ENCODE data around the gene SCN11A. TPM values are rescaled to one million over a fixed set of nuclear protein-coding genes. Genes with fewer than 3 reads are reported as not detected.

Gene SCN11A
- total RNA-seq (2014; rRNA removed; shearing (Covaris generic)), result not detected in 2 replicates

- peak; percentile 91 for DNase-seq (ENCODE audit: low read depth)
Observed at GRCh38 chr3:39051649-39052561, at the start of gene SCN11A, which contains the start of gene WDR48. Gene SCN11A (minus strand): TSS chr3:39051944. CDS start chr3:38950362, 101,582 bp downstream. Gene WDR48 (plus strand): TSS chr3:39052016. CDS start chr3:39052026, 10 bp downstream.

DNA sequence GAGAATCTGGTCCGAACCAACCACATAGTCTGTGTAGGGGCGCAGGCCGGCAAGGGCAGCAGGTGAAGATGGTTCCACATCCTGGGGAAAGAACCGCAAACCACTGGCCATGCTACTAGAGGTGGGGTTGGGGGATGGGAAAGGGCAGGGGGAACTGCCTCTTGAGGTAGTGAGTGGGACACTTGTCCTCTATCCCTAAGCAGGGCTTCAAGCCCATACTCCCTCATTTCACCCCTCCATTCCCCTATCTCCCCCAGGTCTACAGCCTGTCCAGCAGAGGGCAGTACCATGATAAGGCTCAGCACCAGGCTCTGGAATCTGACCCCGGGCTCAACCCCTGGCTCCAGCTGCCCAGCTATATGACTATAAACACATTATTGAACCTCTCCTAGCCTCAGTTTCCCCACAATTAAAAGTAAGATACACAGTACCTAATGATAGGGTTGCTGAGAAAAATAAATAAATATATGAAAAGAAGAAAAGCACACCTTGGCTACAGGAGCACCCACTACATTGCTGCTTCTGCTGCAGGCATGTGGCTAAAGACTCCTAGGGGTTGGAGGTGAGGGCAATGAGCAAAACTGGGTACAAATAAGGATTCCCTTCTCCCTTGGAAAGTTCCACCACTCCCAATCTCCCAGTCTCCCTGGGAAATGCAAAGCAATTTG is 49.4 kb upstream of the SCN11A start:
- DNase-seq (ENCODE audit: low read depth), result peak; percentile 39

DNA sequence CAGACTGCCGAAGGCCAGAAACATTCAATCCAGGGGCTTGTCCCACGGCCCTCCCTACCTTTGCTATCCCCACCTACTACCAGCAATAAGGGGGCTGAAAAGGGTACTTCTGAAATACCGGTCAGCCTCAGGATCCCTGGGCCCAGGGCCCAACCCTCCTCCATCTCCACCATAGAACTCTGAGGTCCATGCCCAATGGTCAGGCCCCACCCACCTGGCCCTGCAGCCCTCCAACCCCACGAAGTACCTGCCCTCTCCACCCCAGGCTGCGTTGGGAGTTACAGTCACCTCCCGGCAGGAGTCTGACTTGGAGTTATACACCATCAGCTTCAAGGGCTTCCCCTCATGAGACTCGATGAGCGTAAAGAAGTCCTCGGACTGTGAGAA is 48.7 kb upstream of the SCN11A start:
- DNase-seq (ENCODE audit: low read depth), result no peak

GRCh38 chr3:39099738-39100499 is 48.2 kb upstream of the SCN11A start:
- no peak for DNase-seq (ENCODE audit: low read depth)

- no peak for DNase-seq (ENCODE audit: low read depth)
Observed at GRCh38 chr3:39099242-39099641, 47.5 kb upstream of the SCN11A start.

GRCh38 chr3:39098473-39099000 is 46.8 kb upstream of the SCN11A start:
- DNase-seq (ENCODE audit: low read depth), result no peak

DNA sequence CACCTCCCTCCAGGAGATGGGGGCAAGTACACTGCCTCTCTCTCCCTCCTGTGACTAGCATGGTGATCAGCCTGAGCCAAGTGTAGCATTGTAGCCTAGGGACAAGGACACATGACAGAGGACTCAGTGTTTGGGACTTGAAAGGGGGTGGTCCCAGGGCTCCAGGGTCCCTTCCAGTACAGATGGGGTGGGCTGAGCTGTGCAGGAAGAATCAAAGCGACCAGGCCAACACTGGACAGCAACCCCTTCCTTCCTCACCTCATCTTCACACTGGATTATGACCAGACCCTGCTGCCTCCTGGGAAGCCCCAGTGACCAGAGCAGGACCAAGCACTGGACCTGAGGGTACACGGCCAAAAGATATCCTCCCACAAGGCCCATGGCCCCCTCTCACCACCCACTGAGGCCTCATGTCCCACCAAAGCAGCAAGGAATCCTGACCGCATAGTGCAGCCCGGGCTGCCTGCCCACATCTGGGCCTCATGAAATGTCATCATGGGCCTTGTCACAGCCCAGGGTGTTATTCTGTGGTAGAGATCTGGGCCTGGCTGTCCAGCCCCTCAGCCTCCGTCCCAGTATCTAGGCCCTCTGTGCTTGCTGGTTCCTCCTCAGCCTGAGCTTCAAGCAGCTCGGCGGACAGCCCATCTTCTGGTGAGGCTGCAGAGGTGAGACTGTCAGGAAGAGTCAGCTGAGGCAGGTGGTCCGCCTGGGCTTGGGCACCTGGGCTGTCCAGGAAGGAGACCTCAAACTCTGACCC is 46.1 kb upstream of the SCN11A start:
- DNase-seq (ENCODE audit: low read depth), result no peak

DNA sequence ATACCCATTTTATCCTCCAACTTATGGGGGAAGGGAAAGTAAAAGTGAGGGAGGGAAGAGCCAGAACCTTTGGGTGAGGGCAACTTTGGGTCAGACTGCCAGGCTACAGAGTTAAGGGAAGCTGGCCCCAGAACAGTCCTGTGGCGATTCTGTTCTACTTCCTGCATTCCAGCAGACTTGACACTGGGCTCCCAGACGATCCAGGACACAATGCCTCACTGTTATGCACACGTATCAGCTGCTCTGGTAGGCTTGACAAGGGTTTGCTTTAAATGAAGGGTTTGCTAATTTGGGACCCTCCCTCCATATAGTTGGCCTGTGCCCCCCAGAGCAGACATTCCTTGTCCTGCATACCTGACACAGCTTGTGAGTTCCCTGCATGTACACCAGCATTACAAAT is 45.0 kb upstream of the SCN11A start:
- no peak for DNase-seq (ENCODE audit: low read depth)

DNA sequence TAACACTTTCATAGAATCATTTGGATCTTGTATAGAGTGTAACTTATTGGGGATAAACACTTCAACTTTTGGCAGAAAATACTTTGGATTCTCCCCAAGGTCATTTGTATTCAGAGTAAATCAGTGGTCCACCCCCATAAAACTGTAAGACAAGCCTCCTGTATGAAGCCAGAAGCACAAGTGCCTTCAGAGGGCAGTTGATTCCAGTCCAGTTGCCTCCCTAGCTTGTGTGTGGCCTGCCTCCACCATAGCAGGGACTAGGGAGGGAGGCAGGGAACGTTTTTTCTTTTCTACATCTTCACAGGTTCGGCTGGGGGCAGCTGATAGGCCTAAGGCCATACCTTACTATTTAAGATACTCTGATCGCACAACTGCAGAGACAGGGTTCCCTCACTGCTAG is 44.0 kb upstream of the SCN11A start:
- no peak for DNase-seq (ENCODE audit: low read depth)

- no peak for DNase-seq (ENCODE audit: low read depth)
Observed at GRCh38 chr3:39094851-39095677, 43.3 kb upstream of the SCN11A start.

- DNase-seq (ENCODE audit: low read depth), result peak; percentile 13
Observed at GRCh38 chr3:39090922-39091321, 39.2 kb upstream of the SCN11A start.

- no peak for DNase-seq (ENCODE audit: low read depth)
Observed at GRCh38 chr3:39088889-39089288, 37.1 kb upstream of the SCN11A start.

DNA sequence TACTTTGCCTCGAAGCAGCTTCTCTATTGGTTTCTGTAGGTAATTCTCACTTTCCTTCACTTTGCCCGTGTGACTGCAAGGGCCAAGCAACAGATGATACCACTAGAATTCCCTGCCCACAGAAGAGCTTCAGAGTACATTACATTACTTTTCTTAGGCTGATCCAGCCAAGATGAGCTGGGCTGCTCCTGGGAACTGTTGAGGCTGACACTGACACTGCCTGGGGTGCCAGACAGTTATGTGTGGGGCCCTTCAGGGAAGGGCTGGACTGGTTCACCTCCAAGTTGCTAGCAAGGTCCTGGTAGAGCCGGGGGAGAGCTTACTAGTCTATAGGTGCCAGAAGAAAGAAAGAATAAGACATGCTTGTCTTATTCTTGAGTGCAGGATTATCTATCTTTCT is 36.7 kb upstream of the SCN11A start:
- DNase-seq (ENCODE audit: low read depth), result no peak

- no peak for DNase-seq (ENCODE audit: low read depth)
Observed at GRCh38 chr3:39086144-39086543, 34.4 kb upstream of the SCN11A start.

- DNase-seq (ENCODE audit: low read depth), result no peak
Observed at GRCh38 chr3:39082666-39083313, 31.0 kb upstream of the SCN11A start.

- DNase-seq (ENCODE audit: low read depth), result no peak
Observed at GRCh38 chr3:39080026-39080425, 28.3 kb upstream of the SCN11A start.

DNA sequence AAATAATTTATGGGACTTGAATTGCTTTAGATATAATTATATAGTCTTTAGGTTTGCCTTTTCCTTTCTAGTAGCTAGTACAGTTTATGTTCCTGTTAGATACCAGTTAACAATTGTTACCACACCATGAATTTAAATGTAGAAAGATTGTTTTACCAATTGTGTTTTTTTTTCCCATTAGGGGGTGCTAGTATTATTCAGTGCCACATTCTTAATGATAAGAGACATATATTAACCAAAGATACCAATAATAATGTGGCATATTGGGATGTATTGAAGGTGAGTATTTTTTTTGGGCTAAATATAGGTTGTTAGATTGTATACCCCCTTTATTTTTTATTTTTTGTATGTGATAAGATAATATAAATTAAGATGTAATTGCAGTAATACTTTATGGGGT is 27.8 kb upstream of the SCN11A start:
- no peak for DNase-seq (ENCODE audit: low read depth)

GRCh38 chr3:39075910-39076309 is 24.2 kb upstream of the SCN11A start:
- no peak for DNase-seq (ENCODE audit: low read depth)

- DNase-seq (ENCODE audit: low read depth), result no peak
Observed at GRCh38 chr3:39068556-39068955, 16.8 kb upstream of the SCN11A start.

- no peak for DNase-seq (ENCODE audit: low read depth)
Observed at GRCh38 chr3:39067286-39067685, 15.5 kb upstream of the SCN11A start.
